ENCODE measurements around the gene GLCCI1.

GLCCI1 gene

DNA sequence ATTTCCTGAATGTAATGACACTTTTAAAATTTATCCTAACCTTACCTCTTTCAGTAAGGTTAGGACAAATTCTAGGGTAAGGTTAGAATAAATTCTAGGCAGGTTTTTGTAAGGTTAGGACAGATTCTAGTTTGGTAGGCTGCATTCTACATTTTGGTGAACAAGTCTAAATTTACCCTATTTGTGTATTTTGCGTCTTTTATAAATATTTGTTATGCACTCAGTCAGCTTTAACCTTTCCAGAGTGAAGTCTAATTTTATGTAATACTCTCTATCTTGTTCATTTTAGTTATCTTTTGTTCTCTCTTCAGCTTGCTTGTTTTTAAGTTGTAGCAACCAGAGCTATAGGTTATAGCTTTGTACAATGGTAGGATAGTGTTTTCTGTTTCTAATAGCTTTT lies 54.0 kb downstream of the GLCCI1 start:
- Histone ChIP-seq H3K27me3 (ENCODE audit: insufficient read depth, low read length) (no peaks in the 10 kb centered on the region), H3F3A (ENCODE audit: insufficient read depth, low read length) (no peaks in the 10 kb centered on the region), H3K4me2 (ENCODE audit: low read length) (no peak overlapping the region), H4K20me1 (ENCODE audit: insufficient read depth, low read length) (no peaks in the 10 kb centered on the region), H3K9me2 (ENCODE audit: low read depth, low read length) (no peaks in the 10 kb centered on the region), H3K79me2 (ENCODE audit: insufficient read depth, low read length) (peaks cover 11% of the 10 kb centered on the region; the same call in 1 of the 2 replicates), H3K9me3 (ENCODE audit: low read length) (peaks cover 16% of the 10 kb centered on the region), H3K36me3 (ENCODE audit: insufficient read depth, low read length) (peaks cover 88% of the 10 kb centered on the region), H3K27ac (ENCODE audit: low read depth, low read length, poor library complexity, severe bottlenecking) (no peak overlapping the region), H3K4me1 (ENCODE audit: insufficient read depth, low read length, severe bottlenecking) (no peaks in the 10 kb centered on the region), H2AFZ (ENCODE audit: low read length) (no peak overlapping the region), H3K4me3 (ENCODE audit: low read depth, low read length, poor library complexity, severe bottlenecking) (no peak overlapping the region), H3K9ac (ENCODE audit: low read length) (no peak overlapping the region)
- TF ChIP-seq, protein P1, sequence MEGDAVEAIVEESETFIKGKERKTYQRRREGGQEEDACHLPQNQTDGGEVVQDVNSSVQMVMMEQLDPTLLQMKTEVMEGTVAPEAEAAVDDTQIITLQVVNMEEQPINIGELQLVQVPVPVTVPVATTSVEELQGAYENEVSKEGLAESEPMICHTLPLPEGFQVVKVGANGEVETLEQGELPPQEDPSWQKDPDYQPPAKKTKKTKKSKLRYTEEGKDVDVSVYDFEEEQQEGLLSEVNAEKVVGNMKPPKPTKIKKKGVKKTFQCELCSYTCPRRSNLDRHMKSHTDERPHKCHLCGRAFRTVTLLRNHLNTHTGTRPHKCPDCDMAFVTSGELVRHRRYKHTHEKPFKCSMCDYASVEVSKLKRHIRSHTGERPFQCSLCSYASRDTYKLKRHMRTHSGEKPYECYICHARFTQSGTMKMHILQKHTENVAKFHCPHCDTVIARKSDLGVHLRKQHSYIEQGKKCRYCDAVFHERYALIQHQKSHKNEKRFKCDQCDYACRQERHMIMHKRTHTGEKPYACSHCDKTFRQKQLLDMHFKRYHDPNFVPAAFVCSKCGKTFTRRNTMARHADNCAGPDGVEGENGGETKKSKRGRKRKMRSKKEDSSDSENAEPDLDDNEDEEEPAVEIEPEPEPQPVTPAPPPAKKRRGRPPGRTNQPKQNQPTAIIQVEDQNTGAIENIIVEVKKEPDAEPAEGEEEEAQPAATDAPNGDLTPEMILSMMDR (IDR thresholded peaks at IDR 0.05; ENCODE audit: low read length), result no peak
- TF ChIP-seq EZH2 (IDR thresholded peaks at IDR 0.05; ENCODE audit: borderline replicate concordance, low read length), result no peak

DNA sequence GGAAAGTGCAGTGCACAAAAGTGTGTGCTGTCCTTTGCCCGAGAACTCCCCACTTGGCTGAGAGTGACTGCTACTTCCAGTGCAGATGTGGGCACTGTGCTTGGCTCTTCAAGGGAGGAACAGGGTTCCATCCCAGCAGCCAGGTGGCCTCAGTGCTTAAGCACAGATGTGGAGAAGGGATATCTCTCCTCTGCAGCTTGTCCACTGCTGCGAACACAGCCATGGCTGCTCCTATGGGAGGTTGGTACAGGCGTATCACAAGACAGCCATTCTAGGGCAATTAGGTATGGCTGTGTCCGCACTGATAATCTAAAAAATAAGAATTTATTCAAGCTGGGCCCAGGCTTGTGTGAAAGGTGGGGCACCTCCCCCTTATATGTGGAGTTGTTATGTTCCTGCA lies 66.6 kb downstream of the GLCCI1 start:
- Histone ChIP-seq H3F3A (ENCODE audit: insufficient read depth, low read length) (0 out of 2 replicates have a peak, but pooled peaks cover 4% of the 10 kb centered on the region), H2AFZ (ENCODE audit: low read length) (no peak overlapping the region), H3K9me2 (ENCODE audit: low read depth, low read length) (no peaks in the 10 kb centered on the region), H3K4me2 (ENCODE audit: low read length) (no peak overlapping the region), H4K20me1 (ENCODE audit: insufficient read depth, low read length) (no peaks in the 10 kb centered on the region), H3K4me1 (ENCODE audit: insufficient read depth, low read length, severe bottlenecking) (no peaks in the 10 kb centered on the region), H3K9ac (ENCODE audit: low read length) (no peak overlapping the region), H3K27me3 (ENCODE audit: insufficient read depth, low read length) (no peaks in the 10 kb centered on the region), H3K4me3 (ENCODE audit: low read depth, low read length, poor library complexity, severe bottlenecking) (no peak overlapping the region), H3K79me2 (ENCODE audit: insufficient read depth, low read length) (no peaks in the 10 kb centered on the region), H3K36me3 (ENCODE audit: insufficient read depth, low read length) (peaks cover 47% of the 10 kb centered on the region), H3K9me3 (ENCODE audit: low read length) (no peaks in the 10 kb centered on the region), H3K27ac (ENCODE audit: low read depth, low read length, poor library complexity, severe bottlenecking) (peak overlapping the region; percentile 39)
- TF ChIP-seq, protein P1 (IDR thresholded peaks at IDR 0.05; ENCODE audit: low read length), result no peak
- TF ChIP-seq EZH2 (IDR thresholded peaks at IDR 0.05; ENCODE audit: borderline replicate concordance, low read length), result no peak

DNA sequence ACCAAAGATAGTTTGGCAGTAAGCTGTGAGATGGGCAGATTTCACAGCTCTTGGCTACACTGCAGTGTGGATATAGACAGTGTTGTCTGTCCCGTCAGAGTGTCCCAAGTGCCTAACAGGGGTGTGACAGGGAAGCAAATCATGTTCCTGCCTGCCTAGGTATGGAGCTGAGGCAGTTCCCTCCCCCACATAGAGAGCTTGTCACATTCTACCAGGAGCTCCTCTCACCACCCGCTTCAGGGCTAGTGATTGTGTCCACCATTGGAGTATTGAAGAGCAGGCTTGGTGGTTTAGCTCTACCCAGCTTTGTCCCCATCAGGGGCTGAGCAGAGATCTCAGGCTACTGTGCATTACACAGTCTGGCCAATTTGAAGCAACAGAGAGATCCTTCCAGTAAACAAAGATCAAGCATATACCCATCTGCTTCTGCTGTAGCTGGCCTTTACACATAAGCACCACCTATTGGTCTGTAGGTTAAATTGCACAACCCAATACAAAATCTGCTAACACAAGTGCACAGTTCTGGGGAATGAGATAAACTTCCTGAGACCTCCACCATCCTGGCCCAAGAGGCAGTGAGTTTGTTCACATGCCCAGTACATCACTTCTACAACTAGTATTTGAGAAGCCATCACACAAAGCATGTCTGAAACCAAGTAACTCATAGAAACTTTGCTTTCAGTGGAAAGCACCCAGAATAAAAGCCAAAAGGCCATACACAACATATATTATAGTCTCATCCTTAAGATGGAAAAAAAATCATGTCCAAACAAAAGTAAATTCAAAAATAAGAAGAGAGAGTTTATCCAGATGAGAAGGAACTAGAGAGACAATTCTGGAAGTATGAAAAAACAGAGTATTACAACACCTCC lies 67.3 kb downstream of the GLCCI1 start:
- Histone ChIP-seq H3K4me1 (ENCODE audit: insufficient read depth, low read length, severe bottlenecking) (no peaks in the 10 kb centered on the region), H3K79me2 (ENCODE audit: insufficient read depth, low read length) (no peaks in the 10 kb centered on the region), H3K4me3 (ENCODE audit: low read depth, low read length, poor library complexity, severe bottlenecking) (no peak overlapping the region), H3K9me2 (ENCODE audit: low read depth, low read length) (no peaks in the 10 kb centered on the region), H3K4me2 (ENCODE audit: low read length) (no peak overlapping the region), H3K27ac (ENCODE audit: low read depth, low read length, poor library complexity, severe bottlenecking) (peak overlapping the region; percentile 39), H3K9ac (ENCODE audit: low read length) (no peak overlapping the region), H2AFZ (ENCODE audit: low read length) (no peak overlapping the region), H4K20me1 (ENCODE audit: insufficient read depth, low read length) (no peaks in the 10 kb centered on the region), H3K9me3 (ENCODE audit: low read length) (no peaks in the 10 kb centered on the region), H3K36me3 (ENCODE audit: insufficient read depth, low read length) (peaks cover 45% of the 10 kb centered on the region), H3K27me3 (ENCODE audit: insufficient read depth, low read length) (no peaks in the 10 kb centered on the region), H3F3A (ENCODE audit: insufficient read depth, low read length) (0 out of 2 replicates have a peak, but pooled peaks cover 4% of the 10 kb centered on the region)
- TF ChIP-seq, protein P1 (IDR thresholded peaks at IDR 0.05; ENCODE audit: low read length), result peak; percentile 78
- no peak for TF ChIP-seq EZH2 (IDR thresholded peaks at IDR 0.05; ENCODE audit: borderline replicate concordance, low read length)

Measured in OCI-LY1 (cell line).